Hepatocyte (in vitro differentiated cells): ENCODE results near the gene GLDC. TPM values are rescaled to one million over a fixed set of nuclear protein-coding genes. Genes with fewer than 3 reads are reported as not detected.
"Not testable (repeated sequence)": the region's sequence is repeated elsewhere in the genome, so short reads cannot be mapped to it uniquely, and the experiment has no call there.

Experiments used
- DNase-seq: peaks from one replicate; pipeline ENCODE4 v3.0.0-alpha.2; 2016; ENCODE audit warnings: low spot score
- H2AFZ ChIP-seq: fragments of 200-600 bp; sonication (generic); 2 replicates; pipeline ENCODE4 v1.6.0; 2016; ENCODE audit warnings: antibody characterized with exemption, mild to moderate bottlenecking
- H3K27ac ChIP-seq: fragments of 200-600 bp; sonication (generic); 2 replicates; pipeline ENCODE4 v1.5.1; 2016; ENCODE audit warnings: mild to moderate bottlenecking
- H3K27me3 ChIP-seq: fragments of 200-600 bp; sonication (generic); 2 replicates; pipeline ENCODE4 v1.6.1; 2016
- H3K36me3 ChIP-seq: fragments of 200-600 bp; sonication (generic); replicated peaks from 2 replicates; pipeline ENCODE4 v1.5.1; 2016; ENCODE audit warnings: low read depth; ENCODE audit not compliant: insufficient read depth
- H3K4me1 ChIP-seq: fragments of 200-600 bp; sonication (generic); 2 replicates; pipeline ENCODE4 v1.5.1; 2016; ENCODE audit warnings: mild to moderate bottlenecking, moderate library complexity; ENCODE audit not compliant: insufficient read depth
- H3K4me2 ChIP-seq: fragments of 200-600 bp; sonication (generic); 2 replicates; pipeline ENCODE4 v1.6.0; 2016
- H3K4me3 ChIP-seq: fragments of 200-600 bp; sonication (generic); 2 replicates; pipeline ENCODE4 v1.5.1; 2016; ENCODE audit warnings: mild to moderate bottlenecking
- H3K79me2 ChIP-seq: fragments of 200-600 bp; sonication (generic); 2 replicates; pipeline ENCODE4 v1.6.0; 2017; ENCODE audit warnings: mild to moderate bottlenecking
- H3K9me2 ChIP-seq: fragments of 200-600 bp; sonication (generic); replicated peaks from 2 replicates; pipeline ENCODE4 v1.6.0; 2017; ENCODE audit warnings: mild to moderate bottlenecking; ENCODE audit not compliant: insufficient read depth
- H3K9me3 ChIP-seq: fragments of 200-600 bp; sonication (generic); 2 replicates; pipeline ENCODE4 v1.5.1; 2016; ENCODE audit warnings: low read depth, mild to moderate bottlenecking
- H4K20me1 ChIP-seq: fragments of 200-600 bp; sonication (generic); 2 replicates; pipeline ENCODE4 v1.6.0; 2016; ENCODE audit warnings: mild to moderate bottlenecking; ENCODE audit not compliant: insufficient read depth, poor library complexity, severe bottlenecking
- CTCF ChIP-seq: fragments of 200-600 bp; sonication (generic); IDR thresholded peaks from 2 replicates; pipeline ENCODE4 v1.5.1; 2016; ENCODE audit warnings: antibody characterized with exemption, mild to moderate bottlenecking; ENCODE audit not compliant: poor library complexity
- EZH2 ChIP-seq: fragments of 200-600 bp; sonication (generic); IDR thresholded peaks from 2 replicates; pipeline ENCODE4 v1.6.1; 2016; ENCODE audit warnings: antibody characterized with exemption, mild to moderate bottlenecking, borderline replicate concordance
- EZH2phosphoT487 ChIP-seq: fragments of 200-600 bp; sonication (generic); IDR thresholded peaks from one replicate; pipeline ENCODE4 v1.6.1; 2018; ENCODE audit warnings: antibody characterized with exemption, mild to moderate bottlenecking, low read depth, moderate library complexity; ENCODE audit not compliant: unreplicated experiment, severe bottlenecking
- WGBS: methylation state at CpG from one replicate; pipeline ENCODE4 v1.1.6; 2016; ENCODE audit warnings: low lambda C conversion rate; ENCODE audit errors: missing lambda C conversion rate; 5-methylcytosine and 5-hydroxymethylcytosine counted together
- polyA plus RNA-seq: library from polyadenylated mRNA; unstranded; fragments of >200 nt; fragmentation: Nextera tagmentation; extraction: Ambion mirVana; gene quantifications from 2 replicates; pipeline ENCODE4 v1.2.1, GENCODE V29; 2016
- total RNA-seq: library from RNA; depleted of rRNA; stranded (reverse); fragments of >200 nt; gene quantifications from 2 replicates; pipeline ENCODE4 v1.2.3, GENCODE V29; 2014

Gene GLDC
- total and polyA plus RNA-seq, 2 experiments from 2014 or later: 15.6 to 18.4 TPM

GRCh38 chr9:6549106-6549800 lies 96.3 kb downstream of the GLDC start:
- Histone ChIP-seq H2AFZ (no peak overlapping the region), H4K20me1 (no peaks in the 10 kb centered on the region), H3K36me3 (no peaks in the 10 kb centered on the region), H3K27me3 (no peaks in the 10 kb centered on the region), H3K27ac (no peak overlapping the region), H3K4me1 (no peaks in the 10 kb centered on the region), H3K9me3 (no peaks in the 10 kb centered on the region), H3K4me2 (no peak overlapping the region), H3K4me3 (no peak overlapping the region), H3K9me2 (no peaks in the 10 kb centered on the region), H3K79me2 (no peaks in the 10 kb centered on the region)
- WGBS: 64% methylated on average over 8 of the region's 8 CpGs
- no peak for TF ChIP-seq CTCF
- no peak for TF ChIP-seq EZH2
- TF ChIP-seq EZH2phosphoT487: no peak
- no peak for DNase-seq

- Histone ChIP-seq H3K27me3 (no peaks in the 10 kb centered on the region), H2AFZ (no peak overlapping the region), H3K4me2 (no peak overlapping the region), H3K36me3 (no peaks in the 10 kb centered on the region), H3K27ac (no peak overlapping the region), H3K4me3 (no peak overlapping the region), H4K20me1 (no peaks in the 10 kb centered on the region), H3K9me2 (no peaks in the 10 kb centered on the region), H3K79me2 (no peaks in the 10 kb centered on the region), H3K9me3 (no peaks in the 10 kb centered on the region), H3K4me1 (no peaks in the 10 kb centered on the region)
- TF ChIP-seq EZH2 (no peak), EZH2phosphoT487 (no peak), CTCF (no peak)
- WGBS: 92% methylated on average over 8 of the region's 8 CpGs
- no peak for DNase-seq
These were observed 100.4 kb downstream of the GLDC start for GRCh38 chr9:6545017-6545691.

GRCh38 chr9:6543204-6543603 lies 102.3 kb downstream of the GLDC start:
- WGBS: 73% methylated on average over 6 of the region's 6 CpGs
- H3K27ac ChIP-seq: no peak overlapping the region
- no peak overlapping the region for H2AFZ ChIP-seq
- no peaks in the 10 kb centered on the region for H3K27me3 ChIP-seq
- no peak for DNase-seq
- no peaks in the 10 kb centered on the region for H3K79me2 ChIP-seq
- H3K4me1 ChIP-seq: no peaks in the 10 kb centered on the region
- H3K4me2 ChIP-seq: no peak overlapping the region
- H3K9me3 ChIP-seq: no peaks in the 10 kb centered on the region
- H4K20me1 ChIP-seq: no peaks in the 10 kb centered on the region
- no peaks in the 10 kb centered on the region for H3K36me3 ChIP-seq
- H3K9me2 ChIP-seq: no peaks in the 10 kb centered on the region
- H3K4me3 ChIP-seq: no peak overlapping the region
- no peak for TF ChIP-seq CTCF
- TF ChIP-seq EZH2: no peak
- no peak for TF ChIP-seq EZH2phosphoT487

- not testable (repeated sequence) for H3K4me3 ChIP-seq, H3K9me2 ChIP-seq
- 85% methylated on average over 5 of the region's 5 CpGs for WGBS
These were observed 102.9 kb downstream of the GLDC start for GRCh38 chr9:6542617-6543016.

More at GRCh38 chr9:6542617-6543016, 102.9 kb downstream of the GLDC start:
- H3K4me2 ChIP-seq, H2AFZ ChIP-seq, DNase-seq, H3K79me2 ChIP-seq, H3K4me1 ChIP-seq, H3K9me3 ChIP-seq, H3K27ac ChIP-seq, H4K20me1 ChIP-seq, H3K36me3 ChIP-seq, H3K27me3 ChIP-seq: not testable (repeated sequence)
